Duodenal mucosa (tissue), 2 donors: ENCODE measurements around the gene TAF3.

ENCODE experiments used
- H3K27ac ChIP-seq: one replicate; pipeline ENCODE4 v1.7.0; 2013; ENCODE audit warnings: low read depth, low read length
- H3K27me3 ChIP-seq, 2 donors: one replicate each; pipeline ENCODE4 v1.7.0; 2013; ENCODE audit warnings: low read length in 2 of 2, control low read depth in 1 of 2; ENCODE audit not compliant: insufficient read depth in 2 of 2, control insufficient read depth in 1 of 2
- H3K36me3 ChIP-seq, 2 donors: one replicate each; pipeline ENCODE4 v1.7.0; 2013; ENCODE audit warnings: low read length in 2 of 2, control low read depth in 1 of 2; ENCODE audit not compliant: insufficient read depth in 2 of 2, control insufficient read depth in 1 of 2
- H3K4me1 ChIP-seq, 2 donors: one replicate each; pipeline ENCODE4 v1.7.0; 2013; ENCODE audit warnings: low read length in 2 of 2, control low read depth in 1 of 2; ENCODE audit not compliant: insufficient read depth in 2 of 2, control insufficient read depth in 1 of 2
- H3K4me3 ChIP-seq, 2 donors: one replicate each; pipeline ENCODE4 v1.7.0; 2013; ENCODE audit warnings: low read length in 2 of 2, low read depth in 1 of 2
- H3K9ac ChIP-seq, 2 donors: one replicate each; pipeline ENCODE4 v1.7.0; 2013; ENCODE audit warnings: low read length in 2 of 2, low read depth in 1 of 2
- H3K9me3 ChIP-seq, 2 donors: one replicate each; pipeline ENCODE4 v1.7.0; 2013; ENCODE audit warnings: low read length in 2 of 2, control low read depth in 1 of 2; ENCODE audit not compliant: control insufficient read depth in 1 of 2

The TAF3 gene

DNA sequence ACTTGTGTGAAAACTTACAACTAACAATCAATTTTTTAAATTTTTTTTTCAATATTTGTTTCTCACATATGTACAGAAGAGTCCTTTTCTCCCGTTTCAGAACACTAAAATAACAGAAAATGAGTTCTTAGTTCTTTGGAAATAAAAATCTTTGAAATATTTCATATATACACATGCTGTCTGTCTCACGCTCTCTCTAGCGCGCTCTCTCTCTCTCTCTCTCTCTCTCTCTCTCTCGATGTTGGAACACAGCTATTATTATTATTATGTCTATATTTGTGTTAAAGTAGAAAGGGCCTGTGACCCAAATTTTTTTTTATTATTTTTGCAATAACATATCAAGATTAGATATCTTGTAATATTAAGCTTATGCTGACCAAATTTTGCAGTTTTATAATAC, 139.3 kb downstream of the TAF3 start:
- Histone ChIP-seq H3K4me1 (no peaks in the 10 kb centered on the region), H3K9ac (no peak overlapping the region), H3K36me3 (no peaks in the 10 kb centered on the region), H3K27ac (no peak overlapping the region), H3K4me3 (no peak overlapping the region), H3K27me3 (no peaks in the 10 kb centered on the region), H3K9me3 (no peaks in the 10 kb centered on the region)

DNA sequence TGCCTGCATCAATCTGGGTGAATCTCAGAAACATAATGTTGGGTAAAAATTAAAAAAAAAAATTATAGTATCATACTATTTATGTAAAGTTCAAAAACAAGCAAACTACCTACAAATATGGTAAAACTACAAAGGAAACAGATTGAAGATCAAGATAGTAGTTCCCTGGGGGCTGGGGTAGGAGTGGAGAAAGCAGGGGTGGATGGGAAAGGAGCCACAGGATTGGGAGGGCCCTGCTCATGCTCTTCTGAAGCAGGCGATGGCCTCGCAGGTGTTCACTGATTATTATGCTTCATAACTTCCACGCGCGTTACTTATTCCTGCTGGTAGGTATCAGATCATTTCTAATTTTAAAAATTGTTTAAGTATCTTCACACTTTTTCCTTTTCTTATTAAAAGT, 140.1 kb downstream of the TAF3 start:
- Histone ChIP-seq H3K9ac (no peak overlapping the region), H3K27me3 (no peaks in the 10 kb centered on the region), H3K9me3 (no peaks in the 10 kb centered on the region), H3K4me1 (no peaks in the 10 kb centered on the region), H3K4me3 (no peak overlapping the region), H3K27ac (no peak overlapping the region), H3K36me3 (no peaks in the 10 kb centered on the region)

DNA sequence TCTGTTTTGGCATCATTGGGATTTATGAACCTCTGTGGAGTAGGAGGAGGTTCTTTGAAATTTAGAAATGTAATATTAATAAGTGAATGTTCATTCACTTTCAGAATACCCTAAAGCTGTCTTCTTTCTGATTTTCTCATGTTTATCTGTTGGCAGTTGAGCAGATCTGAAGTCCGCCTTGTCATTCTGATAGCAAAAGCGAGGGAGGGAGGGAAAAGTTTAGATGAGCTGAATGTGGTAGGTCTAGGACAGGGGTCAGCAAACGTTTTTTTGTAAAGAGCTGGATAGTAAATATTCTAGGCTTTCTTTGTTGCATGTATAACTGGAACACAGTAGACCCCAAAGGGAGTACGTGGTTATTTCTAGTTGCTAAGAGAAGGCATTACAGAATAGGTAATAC, 141.8 kb downstream of the TAF3 start:
- H3K27me3 ChIP-seq: no peaks in the 10 kb centered on the region
- H3K27ac ChIP-seq: no peak overlapping the region
- no peaks in the 10 kb centered on the region for H3K9me3 ChIP-seq
- no peak overlapping the region for H3K4me3 ChIP-seq
- H3K9ac ChIP-seq: no peak overlapping the region
- H3K4me1 ChIP-seq: no peaks in the 10 kb centered on the region
- H3K36me3 ChIP-seq: peaks cover 7 to 11% of the 10 kb centered on the region in 2 donors

DNA sequence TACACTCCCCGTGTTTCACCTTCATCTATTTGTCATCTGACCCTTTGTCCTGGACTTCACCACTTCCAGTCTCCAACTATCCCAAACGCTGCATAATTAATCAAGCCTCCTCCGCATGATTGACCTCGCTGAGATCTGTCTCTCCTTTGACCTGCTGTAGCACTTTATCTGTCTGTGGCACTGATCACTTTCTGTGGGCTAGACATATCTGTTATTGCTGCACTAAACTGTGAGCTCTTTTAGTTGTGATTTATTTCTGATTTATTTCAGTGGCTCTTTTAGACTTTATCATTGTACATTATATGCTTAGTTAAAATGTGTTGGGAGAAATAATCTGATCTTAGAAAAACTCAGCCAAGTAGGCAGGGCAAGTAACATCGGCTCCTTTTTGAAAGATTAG, 144.3 kb downstream of the TAF3 start:
- Histone ChIP-seq H3K27me3 (no peaks in the 10 kb centered on the region), H3K9ac (no peak overlapping the region), H3K4me1 (no peaks in the 10 kb centered on the region), H3K4me3 (no peak overlapping the region), H3K27ac (no peak overlapping the region), H3K9me3 (no peaks in the 10 kb centered on the region), H3K36me3 (peaks cover 7 to 23% of the 10 kb centered on the region in 2 donors)

DNA sequence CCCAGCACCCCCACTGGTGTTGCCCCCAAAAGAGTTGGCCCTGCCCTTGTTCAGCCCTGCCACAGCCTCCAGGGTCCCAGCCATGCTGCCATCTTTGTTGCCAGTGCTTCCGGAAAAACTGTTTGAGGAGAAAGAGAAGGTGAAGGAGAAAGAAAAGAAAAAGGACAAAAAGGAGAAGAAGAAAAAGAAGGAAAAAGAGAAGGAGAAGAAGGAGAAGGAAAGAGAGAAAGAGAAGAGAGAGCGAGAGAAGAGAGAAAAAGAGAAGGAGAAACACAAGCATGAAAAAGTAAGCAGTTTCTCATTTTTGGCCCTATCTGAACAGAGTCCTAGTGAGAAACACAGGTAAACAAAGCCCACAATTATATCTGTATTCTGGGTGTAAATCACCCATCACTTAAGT, 147.2 kb downstream of the TAF3 start:
- no peak overlapping the region for H3K27ac ChIP-seq
- no peak overlapping the region for H3K9ac ChIP-seq
- no peaks in the 10 kb centered on the region for H3K4me1 ChIP-seq
- H3K27me3 ChIP-seq: no peaks in the 10 kb centered on the region
- H3K4me3 ChIP-seq: no peak overlapping the region
- H3K36me3 ChIP-seq: peaks cover 7 to 23% of the 10 kb centered on the region in 2 donors
- no peaks in the 10 kb centered on the region for H3K9me3 ChIP-seq

DNA sequence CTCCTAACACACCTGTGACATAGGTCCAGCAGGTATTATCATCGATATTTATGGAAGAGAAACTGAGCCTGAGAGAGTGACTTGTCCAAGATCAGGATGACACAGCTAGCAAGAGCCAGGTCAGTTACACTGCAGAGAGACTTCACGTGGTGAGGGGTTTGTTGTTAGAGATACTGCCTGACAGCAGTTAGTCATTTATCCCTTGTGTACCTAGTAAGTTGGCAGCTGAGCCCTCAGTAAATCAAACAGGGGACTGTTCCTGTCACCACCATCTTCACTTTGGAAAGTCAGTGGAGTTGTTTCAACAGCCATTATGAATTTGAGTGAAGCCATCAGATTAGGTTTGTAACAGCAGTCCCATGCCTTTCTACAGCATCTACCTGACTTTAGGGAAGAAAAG, 148.7 kb downstream of the TAF3 start:
- H3K27me3 ChIP-seq: no peaks in the 10 kb centered on the region
- H3K4me3 ChIP-seq: no peak overlapping the region
- H3K4me1 ChIP-seq: no peaks in the 10 kb centered on the region
- H3K36me3 ChIP-seq: peaks cover 7 to 23% of the 10 kb centered on the region in 2 donors
- H3K27ac ChIP-seq: no peak overlapping the region
- no peak overlapping the region for H3K9ac ChIP-seq
- no peaks in the 10 kb centered on the region for H3K9me3 ChIP-seq

DNA sequence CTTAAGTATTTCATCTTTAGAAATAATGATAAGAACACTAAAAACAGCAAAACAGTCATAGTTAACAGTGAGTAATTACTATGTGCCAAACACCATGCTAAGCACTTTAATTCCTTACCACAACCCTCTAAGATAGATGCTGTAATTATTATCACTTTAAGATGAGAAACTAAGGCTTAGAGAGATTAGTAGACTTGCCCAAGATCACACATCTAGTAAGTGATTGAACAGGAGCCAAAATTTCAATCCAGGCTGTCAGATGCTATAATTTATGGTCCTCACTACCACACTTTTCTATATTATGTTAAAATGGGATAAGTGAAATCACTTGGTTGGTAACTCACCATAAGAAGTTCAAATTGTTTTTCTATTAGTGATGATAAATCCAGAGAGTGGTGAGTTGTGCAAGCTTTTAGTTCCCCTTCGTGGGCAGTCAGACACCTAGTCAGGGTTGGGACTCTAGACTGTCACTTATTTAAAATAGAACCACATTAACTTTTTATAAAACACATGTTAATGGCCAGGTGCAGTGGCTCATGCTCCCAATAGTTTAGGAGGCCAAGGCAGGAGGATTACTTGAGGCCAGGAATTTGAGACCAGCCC, 150.3 kb downstream of the TAF3 start:
- H3K4me1 ChIP-seq: no peaks in the 10 kb centered on the region
- H3K9me3 ChIP-seq: no peaks in the 10 kb centered on the region
- no peak overlapping the region for H3K4me3 ChIP-seq
- H3K27me3 ChIP-seq: no peaks in the 10 kb centered on the region
- no peak overlapping the region for H3K9ac ChIP-seq
- peaks cover 7 to 23% of the 10 kb centered on the region in 2 donors for H3K36me3 ChIP-seq
- no peak overlapping the region for H3K27ac ChIP-seq

DNA sequence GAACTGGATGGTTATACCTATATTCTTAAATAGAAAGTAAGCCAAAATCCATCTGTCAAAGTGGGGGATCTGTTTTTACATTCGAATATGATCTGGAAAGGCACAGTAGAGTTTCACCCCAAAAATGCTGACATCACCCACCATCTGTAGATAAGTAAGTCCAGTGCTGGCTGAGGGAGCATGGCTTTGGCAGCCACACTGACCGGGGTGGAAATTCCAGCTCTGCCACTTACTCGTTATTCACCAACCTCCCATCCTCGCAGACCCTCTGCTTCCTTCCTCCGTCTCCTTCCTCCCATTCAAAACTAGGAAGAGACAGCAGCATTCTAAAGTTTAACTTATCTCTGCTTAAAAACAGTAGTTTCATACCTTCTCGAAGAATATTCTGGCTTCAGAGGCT, 151.3 kb downstream of the TAF3 start:
- Histone ChIP-seq H3K9me3 (no peaks in the 10 kb centered on the region), H3K4me3 (no peak overlapping the region)

DNA sequence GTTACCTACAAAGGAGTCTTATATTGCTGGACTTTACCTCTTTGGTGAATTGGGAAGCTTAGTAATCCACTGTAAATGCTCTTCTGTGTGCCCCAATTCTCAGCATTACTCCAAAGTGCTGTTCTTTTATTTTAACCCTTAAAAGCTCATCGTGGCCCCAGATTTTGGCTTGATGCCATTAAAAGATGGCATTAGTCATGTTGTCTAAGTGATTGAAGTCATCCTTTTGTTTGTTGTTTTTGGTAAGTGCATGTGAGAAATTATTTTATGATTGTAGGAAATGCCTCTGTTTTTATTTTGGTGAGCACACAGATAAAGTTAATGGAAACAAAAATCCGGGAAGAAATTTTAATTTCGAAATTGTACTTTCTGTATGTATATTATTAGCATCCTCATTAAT, 153.6 kb downstream of the TAF3 start:
- Histone ChIP-seq H3K9me3 (no peaks in the 10 kb centered on the region), H3K27ac (no peak overlapping the region), H3K9ac (no peak overlapping the region), H3K4me3 (no peak overlapping the region), H3K36me3 (peaks cover 0 to 5% of the 10 kb centered on the region in 2 donors), H3K27me3 (no peaks in the 10 kb centered on the region), H3K4me1 (no peaks in the 10 kb centered on the region)

More for the DNA sequence above, 151.3 kb downstream of the TAF3 start:
- H3K4me1 ChIP-seq: no peaks in the 10 kb centered on the region
- no peaks in the 10 kb centered on the region for H3K27me3 ChIP-seq
- no peak overlapping the region for H3K9ac ChIP-seq
- peaks cover under 1 to 15% of the 10 kb centered on the region in 2 donors for H3K36me3 ChIP-seq
- no peak overlapping the region for H3K27ac ChIP-seq

DNA sequence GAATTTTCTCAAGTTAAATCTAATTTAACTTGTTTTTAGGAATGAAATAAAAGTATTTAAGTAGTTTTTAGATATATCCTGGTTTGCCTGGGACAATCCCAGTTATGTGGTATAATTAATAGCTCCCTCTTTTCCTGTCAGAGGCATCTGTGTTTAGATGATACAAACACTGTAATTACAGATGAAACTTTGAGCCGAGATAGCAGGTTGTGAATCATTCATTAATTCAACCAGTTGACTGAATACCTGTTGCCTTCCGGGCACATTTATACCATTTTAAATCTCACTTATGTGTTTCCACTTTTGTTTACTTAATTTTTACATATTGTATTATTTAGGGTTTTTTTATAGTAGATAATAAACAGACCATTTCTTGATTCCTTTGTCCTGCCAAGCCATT, 154.1 kb downstream of the TAF3 start:
- peaks cover 0 to 1% of the 10 kb centered on the region in 2 donors for H3K36me3 ChIP-seq
- H3K9ac ChIP-seq: no peak overlapping the region
- H3K9me3 ChIP-seq: no peaks in the 10 kb centered on the region
- no peak overlapping the region for H3K4me3 ChIP-seq
- H3K27ac ChIP-seq: no peak overlapping the region
- no peaks in the 10 kb centered on the region for H3K4me1 ChIP-seq
- H3K27me3 ChIP-seq: no peaks in the 10 kb centered on the region

DNA sequence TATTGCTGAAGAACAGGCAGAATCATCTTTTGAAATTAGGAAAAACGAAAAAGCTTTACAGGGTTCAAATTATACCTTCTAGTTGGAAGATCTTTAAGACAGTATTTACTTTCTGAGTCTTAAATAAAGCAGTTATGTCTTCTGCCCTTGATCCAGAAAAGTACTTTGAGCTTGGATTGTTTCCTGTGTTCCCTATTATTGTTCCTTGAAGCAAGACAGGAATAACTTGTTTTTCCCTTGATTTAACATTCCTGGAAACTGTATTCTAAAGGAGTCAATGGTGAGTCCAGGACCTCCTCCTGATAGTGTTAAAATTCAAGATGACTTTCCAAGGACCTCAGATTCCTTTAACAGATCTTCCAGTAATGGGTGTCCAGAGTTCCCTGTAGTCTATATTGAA, 161.9 kb downstream of the TAF3 start:
- H3K36me3 ChIP-seq: no peaks in the 10 kb centered on the region
- no peak overlapping the region for H3K4me3 ChIP-seq
- no peaks in the 10 kb centered on the region for H3K9me3 ChIP-seq
- H3K27me3 ChIP-seq: no peaks in the 10 kb centered on the region
- no peak overlapping the region for H3K27ac ChIP-seq
- H3K9ac ChIP-seq: no peak overlapping the region
- no peaks in the 10 kb centered on the region for H3K4me1 ChIP-seq
